Parathyroid adenoma (tissue), 2 donors: Measurements from ENCODE around the gene ARSK.

Experiments
- H2AFZ ChIP-seq: fragments of 300-600 bp; sonication (generic); one replicate; pipeline ENCODE4 v1.7.0; 2017; ENCODE audit warnings: antibody characterized with exemption, mild to moderate bottlenecking
- H3K27ac ChIP-seq: fragments of 300-600 bp; sonication (generic); one replicate; pipeline ENCODE4 v1.7.0; 2017
- H3K27me3 ChIP-seq: fragments of 300-600 bp; sonication (generic); one replicate; pipeline ENCODE4 v1.7.0; 2017; ENCODE audit warnings: low read length; ENCODE audit not compliant: control insufficient read depth, insufficient read depth
- H3K36me3 ChIP-seq: fragments of 300-600 bp; sonication (generic); one replicate; pipeline ENCODE4 v1.7.0; 2017; ENCODE audit warnings: low read length; ENCODE audit not compliant: control insufficient read depth, insufficient read depth
- H3K4me1 ChIP-seq: fragments of 300-600 bp; sonication (generic); one replicate; pipeline ENCODE4 v1.7.0; 2017; ENCODE audit warnings: control low read depth
- H3K4me2 ChIP-seq: fragments of 300-600 bp; sonication (generic); one replicate; pipeline ENCODE4 v1.7.0; 2017; ENCODE audit warnings: low read length
- H3K4me3 ChIP-seq: fragments of 300-600 bp; sonication (generic); one replicate; pipeline ENCODE4 v1.7.0; 2017; ENCODE audit warnings: low read depth, low read length
- H3K79me2 ChIP-seq: fragments of 300-600 bp; sonication (generic); one replicate; pipeline ENCODE4 v1.7.0; 2017; ENCODE audit warnings: control low read depth
- H3K9ac ChIP-seq: fragments of 300-600 bp; sonication (generic); one replicate; pipeline ENCODE4 v1.7.0; 2017; ENCODE audit warnings: mild to moderate bottlenecking
- H3K9me3 ChIP-seq: fragments of 300-600 bp; sonication (generic); one replicate; pipeline ENCODE4 v1.7.0; 2017; ENCODE audit warnings: low read length; ENCODE audit not compliant: control insufficient read depth
- TF ChIP-seq, protein P1 (sequence below): fragments of 300-600 bp; sonication (generic); IDR thresholded peaks from one replicate; pipeline ENCODE4 v1.7.0; 2017; ENCODE audit warnings: antibody characterized with exemption, mild to moderate bottlenecking
- donor health status: primary hyperparathyroidism.

Gene ARSK

DNA sequence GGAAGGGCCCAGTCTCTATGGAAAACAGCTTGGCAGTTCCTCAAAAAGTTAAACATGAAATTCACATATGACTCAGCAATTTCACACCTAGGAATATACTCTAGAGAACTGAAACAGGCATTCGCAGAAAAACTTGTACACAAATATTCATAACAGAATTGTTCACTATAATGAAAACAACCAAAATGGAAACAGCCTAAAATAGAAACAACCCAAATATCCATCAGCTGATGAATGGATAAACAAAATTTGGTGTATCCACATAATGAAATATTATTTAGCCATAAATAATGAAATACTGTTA lies 60.2 kb downstream of the ARSK start:
- no peaks in the 10 kb centered on the region for H3K79me2 ChIP-seq
- no peak overlapping the region for H2AFZ ChIP-seq
- no peak overlapping the region for H3K9ac ChIP-seq
- no peak overlapping the region for H3K4me2 ChIP-seq
- H3K27ac ChIP-seq, result no peak overlapping the region
- TF ChIP-seq, protein P1, sequence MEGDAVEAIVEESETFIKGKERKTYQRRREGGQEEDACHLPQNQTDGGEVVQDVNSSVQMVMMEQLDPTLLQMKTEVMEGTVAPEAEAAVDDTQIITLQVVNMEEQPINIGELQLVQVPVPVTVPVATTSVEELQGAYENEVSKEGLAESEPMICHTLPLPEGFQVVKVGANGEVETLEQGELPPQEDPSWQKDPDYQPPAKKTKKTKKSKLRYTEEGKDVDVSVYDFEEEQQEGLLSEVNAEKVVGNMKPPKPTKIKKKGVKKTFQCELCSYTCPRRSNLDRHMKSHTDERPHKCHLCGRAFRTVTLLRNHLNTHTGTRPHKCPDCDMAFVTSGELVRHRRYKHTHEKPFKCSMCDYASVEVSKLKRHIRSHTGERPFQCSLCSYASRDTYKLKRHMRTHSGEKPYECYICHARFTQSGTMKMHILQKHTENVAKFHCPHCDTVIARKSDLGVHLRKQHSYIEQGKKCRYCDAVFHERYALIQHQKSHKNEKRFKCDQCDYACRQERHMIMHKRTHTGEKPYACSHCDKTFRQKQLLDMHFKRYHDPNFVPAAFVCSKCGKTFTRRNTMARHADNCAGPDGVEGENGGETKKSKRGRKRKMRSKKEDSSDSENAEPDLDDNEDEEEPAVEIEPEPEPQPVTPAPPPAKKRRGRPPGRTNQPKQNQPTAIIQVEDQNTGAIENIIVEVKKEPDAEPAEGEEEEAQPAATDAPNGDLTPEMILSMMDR, result no peak
- no peaks in the 10 kb centered on the region for H3K36me3 ChIP-seq
- H3K4me3 ChIP-seq, result no peak overlapping the region
- peaks cover 2% of the 10 kb centered on the region for H3K4me1 ChIP-seq
- no peaks in the 10 kb centered on the region for H3K9me3 ChIP-seq
- H3K27me3 ChIP-seq, result no peaks in the 10 kb centered on the region

- Histone ChIP-seq H3K27me3 (no peaks in the 10 kb centered on the region), H3K9ac (no peak overlapping the region), H2AFZ (peak overlapping the region; percentile 59), H3K36me3 (no peaks in the 10 kb centered on the region), H3K4me1 (peaks cover 2% of the 10 kb centered on the region), H3K27ac (no peak overlapping the region), H3K4me2 (no peak overlapping the region), H3K79me2 (no peaks in the 10 kb centered on the region), H3K4me3 (no peak overlapping the region), H3K9me3 (no peaks in the 10 kb centered on the region)
- TF ChIP-seq, protein P1, result no peak
Measured at GRCh38 chr5:95617057-95617456, 62.2 kb downstream of the ARSK start.

- no peak overlapping the region for H3K4me3 ChIP-seq
- no peaks in the 10 kb centered on the region for H3K79me2 ChIP-seq
- no peaks in the 10 kb centered on the region for H3K9me3 ChIP-seq
- no peak overlapping the region for H3K4me2 ChIP-seq
- no peaks in the 10 kb centered on the region for H3K27me3 ChIP-seq
- H3K4me1 ChIP-seq, result peaks cover 2% of the 10 kb centered on the region
- no peak overlapping the region for H2AFZ ChIP-seq
- no peak overlapping the region for H3K27ac ChIP-seq
- TF ChIP-seq, protein P1, result no peak
- H3K9ac ChIP-seq, result no peak overlapping the region
- H3K36me3 ChIP-seq, result no peaks in the 10 kb centered on the region
Measured at GRCh38 chr5:95619096-95619495, 64.2 kb downstream of the ARSK start.

GRCh38 chr5:95619514-95620029 lies 64.7 kb downstream of the ARSK start:
- no peak overlapping the region for H3K9ac ChIP-seq
- peak overlapping the region; percentile 45 for H3K4me3 ChIP-seq
- H3K4me2 ChIP-seq, result peak overlapping the region; percentile 77
- no peaks in the 10 kb centered on the region for H3K79me2 ChIP-seq
- H3K4me1 ChIP-seq, result peaks cover 2% of the 10 kb centered on the region
- TF ChIP-seq, protein P1, result no peak
- H3K27me3 ChIP-seq, result no peaks in the 10 kb centered on the region
- no peaks in the 10 kb centered on the region for H3K36me3 ChIP-seq
- H3K27ac ChIP-seq, result no peak overlapping the region
- peak overlapping the region; percentile 78 for H2AFZ ChIP-seq
- no peaks in the 10 kb centered on the region for H3K9me3 ChIP-seq

DNA sequence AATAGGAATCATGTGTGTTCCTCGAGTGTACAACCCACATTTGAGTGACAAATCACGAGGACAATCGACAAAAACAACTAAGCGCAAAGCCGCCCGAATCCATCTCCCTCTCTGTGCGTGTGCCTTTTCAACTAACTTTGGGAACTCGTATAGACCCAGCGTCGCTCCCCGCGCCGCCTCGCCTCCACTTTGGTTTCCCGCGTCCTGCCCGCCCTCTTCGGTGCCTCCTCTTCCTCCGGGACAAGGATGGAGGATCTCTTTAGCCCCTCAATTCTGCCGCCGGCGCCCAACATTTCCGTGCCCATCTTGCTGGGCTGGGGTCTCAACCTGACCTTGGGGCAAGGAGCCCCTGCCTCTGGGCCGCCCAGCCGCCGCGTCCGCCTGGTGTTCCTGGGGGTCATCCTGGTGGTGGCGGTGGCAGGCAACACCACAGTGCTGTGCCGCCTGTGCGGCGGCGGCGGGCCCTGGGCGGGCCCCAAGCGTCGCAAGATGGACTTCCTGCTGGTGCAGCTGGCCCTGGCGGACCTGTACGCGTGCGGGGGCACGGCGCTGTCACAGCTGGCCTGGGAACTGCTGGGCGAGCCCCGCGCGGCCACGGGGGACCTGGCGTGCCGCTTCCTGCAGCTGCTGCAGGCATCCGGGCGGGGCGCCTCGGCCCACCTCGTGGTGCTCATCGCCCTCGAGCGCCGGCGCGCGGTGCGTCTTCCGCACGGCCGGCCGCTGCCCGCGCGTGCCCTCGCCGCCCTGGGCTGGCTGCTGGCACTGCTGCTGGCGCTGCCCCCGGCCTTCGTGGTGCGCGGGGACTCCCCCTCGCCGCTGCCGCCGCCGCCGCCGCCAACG lies 65.3 kb downstream of the ARSK start, which contains the start of gene GPR150:
TSS of gene GPR150 (plus strand) at position 58 of the 840 bp plus-strand sequence. CDS start at position 247, 189 bp downstream.
- H3K4me1 ChIP-seq, result peaks cover 2% of the 10 kb centered on the region
- H3K27ac ChIP-seq, result peak within 1 kb of the TSS; percentile 46
- no peak within 1 kb of the TSS for H3K9ac ChIP-seq
- H3K4me3 ChIP-seq, result peak within 1 kb of the TSS; percentile 45
- peak within 1 kb of the TSS; percentile 92 for H2AFZ ChIP-seq
- no peaks in the 10 kb centered on the region for H3K79me2 ChIP-seq
- H3K27me3 ChIP-seq, result no peaks in the 10 kb centered on the region
- TF ChIP-seq, protein P1, result peak; percentile 13
- H3K9me3 ChIP-seq, result no peaks in the 10 kb centered on the region
- H3K4me2 ChIP-seq, result peak within 1 kb of the TSS; percentile 77
- no peaks in the 10 kb centered on the region for H3K36me3 ChIP-seq
